ENCODE results near the gene KRT36.

Gene KRT36

DNA sequence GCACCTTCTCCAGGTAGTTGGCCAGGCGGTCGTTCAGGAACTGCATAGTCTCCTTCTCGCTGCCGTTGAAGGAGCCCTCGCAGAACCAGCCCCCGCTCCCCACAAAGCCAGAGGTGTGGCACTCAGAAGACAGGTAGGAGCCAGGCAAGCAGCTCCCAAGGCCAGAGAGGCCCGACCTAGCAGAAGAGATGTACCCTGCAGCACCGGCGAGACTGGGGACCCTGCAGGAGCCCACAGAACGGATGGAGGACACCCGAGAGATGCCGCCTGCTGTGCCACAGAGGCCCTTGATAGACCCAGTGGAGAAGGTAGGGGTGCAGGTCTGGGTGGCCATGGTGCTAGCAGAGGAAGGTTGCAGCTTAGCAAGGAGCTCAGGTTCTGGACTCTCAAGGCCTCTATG, at the start of gene KRT36:
Gene KRT36, minus strand, starts transcription at position 380 of the 400 bp plus-strand sequence. Its CDS starts 46 bp downstream, at position 334.
- no peak for DNase-seq

DNA sequence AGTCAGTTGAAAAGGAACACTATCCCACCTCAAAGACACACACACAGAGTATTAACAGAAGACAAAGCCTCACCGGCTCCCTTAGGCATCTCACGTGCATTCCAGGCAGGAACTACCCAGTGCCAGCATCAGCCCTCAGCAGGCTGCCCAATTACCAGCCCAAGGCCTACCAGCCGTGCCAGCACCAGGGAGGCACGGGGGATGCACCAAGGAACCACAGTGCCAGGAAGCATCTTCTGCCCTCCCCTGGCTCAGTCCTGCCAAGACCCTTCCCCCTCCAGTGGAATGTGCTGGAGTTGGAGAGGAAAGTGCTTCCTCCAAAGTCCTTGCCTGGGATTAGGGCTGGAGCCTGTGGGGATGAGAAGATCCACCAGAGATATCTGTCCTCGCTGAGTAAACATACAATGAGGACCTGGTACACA, 49.4 kb upstream of the KRT36 start:
- DNase-seq: no peak

DNA sequence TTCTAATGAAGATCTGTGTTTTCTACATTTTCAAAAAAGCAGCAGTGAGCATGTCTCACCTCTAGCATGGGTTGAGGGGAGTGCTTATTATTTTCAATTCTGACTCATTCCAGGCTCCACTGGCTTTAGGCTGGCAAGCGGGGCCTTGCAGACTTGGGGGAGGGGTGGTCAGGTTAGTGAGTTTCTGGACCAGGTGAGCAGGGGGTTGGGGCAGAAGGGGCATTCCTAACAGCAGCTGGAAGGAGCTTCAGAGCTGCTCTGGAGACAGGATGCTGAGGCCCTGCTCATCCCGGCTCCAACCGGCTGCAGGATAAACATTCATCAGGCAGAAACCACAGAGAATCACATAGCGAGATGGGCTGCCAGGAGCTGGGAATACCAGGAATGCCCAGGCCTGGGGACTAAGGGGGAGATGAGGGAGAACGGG, 48.9 kb upstream of the KRT36 start:
- DNase-seq: no peak

DNA sequence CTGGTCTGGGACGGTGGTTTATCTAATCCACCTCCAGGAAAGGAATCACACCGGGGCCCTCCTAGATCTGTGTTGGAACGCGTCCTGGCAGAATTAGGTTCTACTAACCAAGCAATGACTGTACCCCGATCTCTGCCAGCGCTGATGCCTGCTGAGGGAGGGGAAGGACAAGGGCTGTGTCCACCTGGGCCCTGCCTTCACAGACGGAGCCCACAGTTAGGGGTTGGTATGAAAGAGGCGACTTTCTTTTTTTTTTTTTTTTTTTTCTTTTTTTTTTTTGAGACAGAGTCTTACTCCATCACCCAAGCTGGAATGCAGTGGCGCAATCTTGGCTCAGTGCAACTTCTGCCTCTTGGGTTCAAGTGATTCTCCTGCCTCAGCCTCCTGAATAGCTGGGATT, 48.3 kb upstream of the KRT36 start:
- no peak for DNase-seq

DNA sequence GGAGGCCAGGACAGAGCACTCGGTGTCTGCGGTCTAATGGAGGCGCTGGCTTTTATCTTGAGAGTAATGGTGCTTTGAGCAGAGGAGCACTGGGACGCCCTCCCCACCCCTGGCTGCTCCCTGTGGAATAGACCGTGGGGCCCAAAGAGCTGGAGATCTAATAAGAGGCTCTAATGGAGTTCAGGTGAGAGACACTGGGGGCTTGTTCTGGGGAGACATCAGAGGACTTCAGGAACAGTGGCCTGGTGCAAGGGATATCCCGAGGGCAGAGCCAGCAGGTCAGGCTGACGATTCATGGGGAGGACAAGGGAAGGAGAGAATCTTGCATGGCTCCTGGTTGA, 47.9 kb upstream of the KRT36 start:
- DNase-seq: no peak

DNA sequence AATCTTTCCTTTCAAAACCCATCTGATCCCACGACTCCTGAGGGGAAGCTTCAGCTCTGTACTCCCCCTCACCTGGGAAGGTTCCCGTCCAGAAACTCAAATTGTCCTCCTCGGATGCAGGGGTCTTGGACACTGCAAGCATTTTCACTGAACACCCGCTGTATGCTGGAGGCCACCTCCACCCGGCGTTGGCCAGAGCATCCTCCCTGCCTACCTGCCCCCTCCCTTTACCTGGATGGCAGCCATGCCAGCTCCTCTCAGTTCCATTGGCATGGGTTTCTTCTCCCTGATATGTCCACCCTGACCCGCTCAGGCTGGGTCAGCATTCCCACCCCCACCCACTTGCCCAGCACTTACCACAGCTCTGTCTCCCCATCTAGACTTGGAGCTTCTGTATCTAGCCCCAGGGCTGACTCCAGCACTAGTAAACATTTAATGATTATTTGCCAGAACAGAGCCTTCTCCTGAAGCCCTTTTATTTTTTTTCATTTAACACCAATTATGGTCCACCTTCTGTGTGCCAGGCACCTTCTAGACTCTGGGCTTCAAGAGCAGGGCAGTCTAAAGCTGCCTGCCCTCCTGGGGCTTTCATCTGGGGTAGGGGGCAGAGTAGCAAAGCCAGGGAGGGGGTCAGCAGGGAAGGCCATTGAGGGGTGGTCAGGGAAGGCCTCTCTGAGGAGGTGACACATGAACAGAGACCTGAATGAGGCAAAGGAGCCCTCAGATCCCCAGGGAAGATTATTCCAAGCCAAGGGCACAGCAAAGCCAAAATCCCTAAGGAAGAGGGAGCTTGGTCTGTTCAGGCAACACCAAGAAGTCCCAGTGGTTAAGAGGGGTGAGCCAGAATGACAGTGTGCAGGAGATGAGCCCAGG, 47.3 kb upstream of the KRT36 start:
- no peak for DNase-seq

DNA sequence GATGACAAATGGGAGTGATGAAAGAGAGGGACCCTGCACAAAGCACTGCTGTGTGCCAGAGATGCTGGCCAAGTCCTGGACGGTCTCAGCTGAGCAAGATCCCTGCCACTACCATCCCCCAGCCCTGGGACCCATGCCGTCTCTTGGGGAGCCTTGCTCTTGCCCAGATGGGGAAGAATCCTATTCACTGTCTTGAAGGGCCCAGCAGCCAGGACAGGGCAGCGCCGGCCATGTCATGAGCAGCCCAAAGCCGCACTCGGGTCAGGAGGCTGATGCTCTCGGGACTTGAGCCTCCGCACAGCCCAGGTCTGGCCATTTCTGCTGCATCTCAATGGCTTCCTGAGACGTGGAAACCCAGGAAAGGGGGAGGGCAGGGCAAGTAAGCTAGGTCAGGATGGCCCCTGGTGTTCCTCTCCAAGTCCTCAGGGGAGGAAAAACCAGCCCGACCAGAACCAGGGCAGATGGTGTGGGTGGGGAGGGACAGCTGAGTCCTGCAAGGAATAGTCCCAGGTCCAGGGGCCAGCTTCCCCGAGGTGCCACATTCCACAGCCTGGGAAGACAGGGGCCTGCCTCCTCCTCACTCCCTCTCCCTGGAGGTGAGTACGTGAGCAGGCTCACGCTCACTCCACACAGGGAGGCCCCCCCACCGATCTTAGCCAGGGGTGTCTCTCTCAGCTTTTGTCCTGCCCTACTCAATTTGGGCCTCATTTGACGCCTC, 46.2 kb upstream of the KRT36 start:
- no peak for DNase-seq

DNA sequence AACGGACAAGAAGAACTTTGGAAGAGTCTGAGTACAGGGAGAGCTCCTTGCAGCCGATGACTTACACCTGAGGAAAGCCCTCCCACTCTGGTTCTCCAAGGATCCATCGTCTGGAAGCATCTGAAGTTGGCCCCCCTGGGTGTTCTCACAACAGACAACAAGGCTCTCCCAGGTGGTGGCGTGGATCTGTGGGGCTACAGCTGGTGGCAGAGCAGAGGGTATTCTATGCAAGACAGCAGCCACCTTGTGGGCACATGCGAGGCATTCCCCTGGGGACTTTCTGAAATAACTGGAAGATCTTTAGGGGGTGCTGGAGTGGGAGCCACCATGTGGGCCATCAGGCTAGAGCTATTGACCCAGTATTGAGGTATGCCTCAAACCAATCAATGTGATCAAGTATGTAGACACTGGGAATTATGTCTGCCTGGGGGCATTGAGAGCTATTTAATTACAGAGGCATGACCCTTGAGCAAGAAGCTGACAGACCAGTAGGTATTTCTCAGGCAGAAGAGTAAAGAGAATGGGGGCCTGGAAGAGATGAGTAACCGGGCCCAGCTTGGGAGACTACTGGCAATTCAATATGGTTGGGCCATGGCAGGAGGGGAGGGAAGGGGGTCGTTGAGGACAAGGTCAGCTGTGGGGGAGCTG, 45.3 kb upstream of the KRT36 start:
- no peak for DNase-seq

DNA sequence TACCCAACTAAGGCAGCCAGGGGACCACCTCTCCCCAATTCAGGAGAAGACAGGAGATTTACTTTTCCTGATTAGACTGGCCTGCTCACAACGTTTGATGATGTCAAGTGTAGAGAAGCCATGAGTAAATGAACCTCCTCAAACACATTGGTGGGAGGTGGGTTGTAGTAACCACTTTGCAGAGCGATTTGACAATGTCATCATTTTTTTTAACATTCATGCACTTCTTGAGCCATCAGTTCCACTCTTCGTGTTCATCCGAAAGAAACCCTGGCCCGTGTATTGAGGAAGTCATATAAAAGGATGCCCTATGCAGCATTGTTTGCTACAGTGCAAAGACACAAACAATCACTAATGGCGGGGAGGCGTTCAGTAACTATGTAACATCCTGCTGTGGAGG, 43.9 kb upstream of the KRT36 start:
- DNase-seq: no peak

DNA sequence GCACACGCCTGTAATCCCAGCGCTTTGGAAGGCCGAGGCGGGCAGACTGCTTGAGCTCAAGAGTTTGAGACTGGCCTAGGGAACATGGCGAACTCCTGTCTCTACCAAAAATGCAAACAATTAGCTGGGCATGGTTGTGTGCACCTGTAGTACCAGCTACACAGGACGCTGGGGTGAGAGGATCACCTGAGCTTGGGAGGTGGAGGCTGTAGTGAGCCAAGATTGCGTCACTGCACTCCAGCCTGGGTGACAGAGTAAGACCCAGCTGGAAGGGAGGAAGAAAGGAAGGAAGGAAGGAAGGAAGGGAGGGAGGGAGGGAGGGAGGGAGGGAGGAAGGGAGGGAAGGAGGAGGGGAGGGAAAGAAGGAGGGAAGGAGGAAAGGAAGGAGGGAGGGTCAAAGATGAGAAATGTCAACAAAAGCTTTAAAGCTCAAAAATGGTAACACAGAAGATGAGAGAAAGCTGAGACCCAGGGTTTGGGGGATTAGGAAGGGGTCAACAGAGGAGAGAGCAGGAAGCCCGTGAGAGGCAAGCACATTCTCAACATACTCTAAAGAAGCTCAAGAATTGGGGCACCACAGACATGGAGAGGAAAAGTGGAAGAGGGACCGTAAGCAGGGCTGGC, 43.3 kb upstream of the KRT36 start:
- no peak for DNase-seq

DNA sequence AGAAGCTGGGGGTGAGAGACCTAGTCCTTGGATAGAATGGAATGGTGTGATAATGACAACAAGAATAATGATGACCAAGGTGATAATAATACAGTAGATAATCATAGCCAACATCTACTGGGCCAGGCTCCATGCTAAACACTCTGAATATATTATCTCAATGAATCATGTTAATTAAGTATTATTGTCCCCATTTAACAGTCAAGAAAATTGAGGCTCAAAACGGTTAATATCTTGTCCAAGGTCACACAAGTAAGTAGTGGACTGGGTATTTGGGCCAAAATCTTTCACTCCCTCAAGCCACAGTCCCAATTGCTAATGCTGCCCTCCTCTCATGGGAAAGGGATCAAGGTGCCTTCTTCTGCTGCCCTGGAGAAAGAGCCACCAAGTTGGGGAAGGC, 42.3 kb upstream of the KRT36 start:
- DNase-seq: no peak

DNA sequence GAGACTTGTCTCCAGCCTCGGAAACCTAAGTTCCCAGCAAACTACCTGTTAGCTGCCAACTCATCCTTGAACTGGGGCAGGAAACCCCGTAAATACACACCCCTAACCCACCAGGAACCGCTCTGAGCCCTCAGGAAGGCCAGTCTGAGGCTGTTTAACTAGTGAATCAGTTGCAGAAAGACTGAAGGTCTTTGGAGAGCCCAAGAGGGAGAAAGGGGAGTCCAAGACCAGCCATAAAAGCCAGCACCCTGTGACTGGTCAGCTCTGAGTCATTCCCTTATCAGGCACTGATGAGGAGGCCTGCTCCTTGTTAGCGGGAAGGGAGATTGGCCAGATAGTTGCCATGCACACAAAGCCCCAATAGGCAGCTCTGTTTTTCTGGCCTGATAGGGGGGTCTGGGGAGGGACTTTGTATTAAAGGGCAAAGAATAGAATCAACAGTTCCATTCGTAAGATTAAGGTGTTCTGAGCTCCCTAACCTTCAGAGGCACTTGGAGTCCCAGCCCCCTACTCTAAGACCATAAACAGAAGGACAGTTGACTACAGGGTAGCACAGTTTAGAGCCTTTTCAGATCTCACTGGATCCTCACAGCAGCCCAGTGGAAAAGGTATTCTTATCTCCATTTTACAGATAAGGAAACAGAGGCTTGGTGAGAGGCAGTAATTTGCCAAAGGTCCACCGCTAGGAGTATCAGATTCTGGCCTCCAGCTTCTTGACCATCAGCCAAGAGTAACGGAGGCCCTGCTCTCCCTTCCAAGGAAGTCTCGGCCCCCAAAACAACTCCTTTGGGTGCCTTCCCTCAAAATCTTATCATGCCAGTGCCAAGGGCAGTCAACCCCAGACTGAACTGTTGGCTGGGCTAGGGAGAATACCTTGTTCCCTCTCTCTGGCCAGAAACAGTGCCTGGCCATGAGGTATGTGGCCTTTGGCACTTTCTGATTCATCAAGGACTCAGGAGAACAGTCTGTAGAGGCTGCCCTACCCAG, 40.6 kb upstream of the KRT36 start:
- no peak for DNase-seq

DNA sequence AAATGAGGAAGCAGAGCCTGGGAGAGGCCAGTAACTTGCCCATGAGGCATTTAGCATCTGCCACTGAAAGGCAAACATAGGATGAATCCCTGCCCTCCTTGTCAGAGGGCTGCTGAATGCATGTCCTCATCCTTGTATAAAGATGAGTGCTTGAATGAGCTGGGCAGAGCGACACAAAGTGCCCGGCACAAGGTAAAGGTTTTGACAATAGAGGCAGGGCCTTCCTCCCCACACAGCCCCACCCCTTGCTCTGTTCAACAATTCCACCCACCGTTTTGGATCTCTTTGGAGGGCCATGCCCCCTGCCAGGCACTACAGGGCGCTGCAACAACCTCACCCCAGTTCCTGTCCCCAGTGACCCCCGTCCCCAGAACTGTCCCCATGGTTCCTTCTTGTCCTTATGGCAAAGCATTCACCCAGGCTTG, 39.8 kb upstream of the KRT36 start:
- no peak for DNase-seq

DNA sequence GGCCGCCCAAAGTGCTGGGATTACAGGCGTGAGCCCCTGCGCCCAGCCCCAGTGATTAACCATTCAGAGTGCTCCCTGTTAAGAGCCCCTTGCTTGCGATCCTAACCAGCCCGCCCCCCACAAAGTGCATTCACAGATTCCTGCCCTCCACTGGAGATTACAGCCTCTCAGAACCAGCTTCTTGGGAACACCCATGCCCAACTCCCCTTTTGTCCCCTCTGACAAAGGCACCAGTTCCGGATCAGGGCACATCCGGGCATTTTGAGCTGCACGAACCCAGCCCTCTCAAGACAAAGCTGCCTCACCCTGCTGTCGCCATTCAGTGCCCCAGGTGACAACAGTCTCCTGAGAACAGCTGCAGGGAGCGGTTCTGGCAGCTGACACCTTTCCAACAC, 39.2 kb upstream of the KRT36 start:
- no peak for DNase-seq

DNA sequence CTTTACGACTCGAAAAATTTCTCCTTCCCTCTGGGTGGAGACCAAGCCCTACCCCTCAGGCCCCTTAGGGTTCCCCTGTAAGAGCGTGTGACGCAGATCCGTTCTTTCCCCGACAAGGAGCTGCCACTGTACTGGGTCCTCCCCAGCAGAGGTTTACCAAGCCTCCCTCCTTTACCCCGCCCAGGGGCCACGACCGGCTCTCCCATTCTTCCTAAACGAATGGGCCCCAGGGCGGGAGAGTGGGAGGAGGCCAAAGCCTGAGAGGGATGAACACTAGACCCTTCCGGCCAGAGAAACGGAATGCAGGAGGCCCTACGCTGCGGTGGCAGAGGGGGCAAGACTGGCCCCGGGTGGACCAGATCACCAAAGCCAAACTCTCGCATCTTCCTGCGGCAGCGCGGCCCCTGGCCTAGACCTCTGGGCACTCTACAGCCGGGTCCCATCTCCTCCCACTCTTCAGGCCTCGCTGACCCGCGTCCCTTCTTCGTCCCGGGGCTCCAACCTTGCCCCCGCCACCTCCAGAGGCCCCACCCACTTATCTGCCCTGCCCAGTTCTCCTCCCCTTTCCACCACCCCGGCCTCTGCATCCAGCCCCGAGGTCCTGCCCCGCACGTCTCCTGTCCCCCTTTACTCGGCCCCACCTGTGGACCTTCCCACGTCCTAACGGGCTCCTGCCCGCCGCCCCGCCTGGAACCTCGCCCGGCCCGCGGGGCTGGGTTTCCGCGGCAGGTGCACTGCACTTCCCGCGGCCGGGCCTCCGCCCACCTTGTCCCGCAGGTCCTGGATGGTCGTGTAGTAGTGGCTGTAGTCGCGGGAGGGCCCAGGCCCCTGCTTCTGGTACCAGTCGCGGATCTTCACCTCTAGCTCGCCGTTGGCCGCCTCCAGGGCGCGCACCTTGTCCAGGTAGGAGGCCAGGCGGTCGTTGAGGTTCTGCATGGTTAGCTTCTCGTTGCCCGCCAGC, 37.6 kb upstream of the KRT36 start:
- no peak for DNase-seq

DNA sequence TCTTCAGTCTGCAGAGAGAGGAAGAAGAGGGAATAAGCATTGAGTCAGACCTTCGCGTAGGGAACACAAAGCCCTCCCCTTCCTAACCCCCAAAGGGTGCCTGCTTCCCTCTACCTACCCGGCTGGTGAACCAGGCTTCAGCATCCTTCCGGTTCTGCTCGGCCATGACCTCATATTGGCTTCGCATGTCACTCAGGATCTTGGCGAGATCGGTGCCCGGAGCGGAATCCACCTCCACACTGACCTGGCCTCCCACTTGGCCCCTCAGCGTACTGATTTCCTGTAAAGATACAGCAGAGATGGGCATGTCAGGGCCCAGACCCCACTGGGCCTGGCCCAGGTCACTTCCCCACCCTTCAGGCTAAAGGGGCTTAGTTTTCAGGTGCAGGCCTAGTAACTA, 34.6 kb upstream of the KRT36 start:
- DNase-seq: no peak

DNA sequence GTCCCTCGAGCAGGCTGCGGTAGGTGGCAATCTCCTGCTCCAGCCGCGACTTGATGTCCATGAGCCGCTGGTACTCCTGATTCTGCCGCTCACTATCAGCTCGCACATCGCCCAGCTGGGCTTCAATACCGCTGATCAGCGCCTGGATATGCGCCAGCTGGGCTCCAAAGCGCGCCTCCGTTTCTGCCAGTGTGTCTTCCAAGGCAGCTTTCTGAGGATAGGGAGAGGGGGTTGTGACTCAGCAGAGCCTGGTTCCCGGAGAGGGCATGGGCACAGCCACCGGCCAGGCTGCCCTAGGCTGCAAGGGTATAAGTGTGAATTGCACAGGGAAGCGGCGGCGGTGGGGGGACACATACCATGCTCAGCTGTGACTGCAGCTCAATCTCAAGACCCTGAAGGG, 34.1 kb upstream of the KRT36 start:
- no peak for DNase-seq

DNA sequence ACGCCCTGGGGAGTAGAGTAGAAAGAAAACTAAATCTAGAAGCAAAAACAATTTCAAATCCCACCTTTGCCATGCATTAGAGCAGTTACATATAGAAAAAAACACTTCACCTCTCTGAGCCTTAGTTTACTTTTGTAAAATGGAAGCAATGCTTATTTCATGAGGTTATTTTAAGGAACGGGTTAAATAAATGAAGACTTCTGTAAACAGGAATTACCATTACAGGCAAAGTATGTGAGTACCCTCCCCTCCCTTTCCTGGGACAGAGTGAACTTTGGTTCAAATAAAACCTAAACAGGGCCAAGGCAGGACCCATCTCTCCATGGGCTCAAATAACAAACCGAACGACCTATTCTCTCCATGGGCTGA, 33.5 kb upstream of the KRT36 start:
- DNase-seq: no peak

DNA sequence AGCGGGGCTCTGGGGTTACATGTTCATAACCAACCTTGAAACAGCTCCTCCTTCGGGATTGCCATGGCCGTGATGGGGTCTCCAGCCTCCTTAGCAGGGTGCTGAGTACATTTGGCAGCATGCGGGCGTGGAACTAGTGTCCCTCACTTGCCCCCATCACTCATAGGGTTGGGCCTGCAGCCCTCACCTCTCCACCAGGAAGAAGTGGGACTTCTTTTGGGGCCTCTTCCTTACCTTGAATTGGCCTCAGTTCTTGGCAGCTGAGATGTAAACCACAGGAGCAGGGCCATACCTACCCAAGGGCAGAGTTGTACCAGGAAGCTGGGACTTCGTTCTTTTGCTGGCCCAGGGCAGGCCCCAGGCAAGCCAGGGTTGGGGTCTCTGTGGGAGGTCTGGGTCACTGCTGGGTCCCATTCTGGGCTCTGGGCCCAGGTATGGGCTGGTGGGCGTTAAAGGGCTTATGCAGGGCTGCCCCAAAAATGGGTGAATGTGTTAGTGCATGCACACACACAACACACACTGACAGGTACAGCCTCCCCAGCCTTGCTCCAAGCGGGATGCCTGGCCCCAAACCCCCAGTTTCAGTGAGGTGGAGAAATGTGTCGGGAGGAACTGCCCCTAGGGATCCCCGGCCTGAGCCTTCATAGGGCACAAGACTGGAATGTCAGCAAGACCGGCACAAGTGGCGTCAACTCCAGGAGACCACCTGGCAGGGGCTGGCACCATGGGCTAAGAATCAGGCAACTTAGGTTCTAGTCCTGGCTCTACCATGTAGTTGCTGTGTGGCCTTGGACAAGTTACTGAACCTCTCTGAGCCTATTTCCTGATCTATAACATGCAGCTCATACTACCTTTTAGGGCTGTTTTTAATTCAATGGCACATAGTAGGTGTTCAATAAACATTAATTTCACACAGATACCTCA, 32.9 kb upstream of the KRT36 start:
- DNase-seq: no peak
